SK-N-SH (cell line): ENCODE measurements around the gene RPL15. TPM values are rescaled to one million over a fixed set of nuclear protein-coding genes. Genes with fewer than 3 reads are reported as not detected.

Experiments used
- CTCF ChIA-PET: fragments of 300-600, 350-600 bp; formaldehyde crosslinking; extraction: SDS; loops from one replicate; lab custom pipeline; 2021; lab: Yijun Ruan, JAX
- POLR2A ChIA-PET: fragments of 350-600 bp; sonication (Branson Sonifier 250); formaldehyde crosslinking; extraction: SDS; loops from one replicate; lab custom pipeline; 2020; ENCODE audit warnings: antibody characterized with exemption, inconsistent platforms; lab: Yijun Ruan, JAX
- DNase-seq: peaks from one replicate; pipeline ENCODE4 v3.0.0; 2012
- H2AFZ ChIP-seq: fragments of 200-600 bp; sonication (generic); 2 replicates; pipeline ENCODE4 v1.8.1; 2016; ENCODE audit warnings: antibody characterized with exemption, mild to moderate bottlenecking, low read depth
- H3F3A ChIP-seq: fragments of 200-600 bp; sonication (generic); replicated peaks from 2 replicates; pipeline ENCODE3; 2016; ENCODE audit warnings: antibody characterized with exemption, mild to moderate bottlenecking; ENCODE audit not compliant: insufficient read depth
- H3K27ac ChIP-seq, 2 experiments: fragments of 200-500 bp in 1 of 2; fragments of 200-600 bp in 1 of 2; sonication (Bioruptor generic) in 1 of 2; sonication (generic), shearing (Covaris generic) in 1 of 2; 2 replicates each; pipeline versions ENCODE4 v1.5.1 to v1.6.1; 2014 to 2016; ENCODE audit warnings: low read depth in 2 of 2, inconsistent platforms in 1 of 2, low read length in 1 of 2, mild to moderate bottlenecking in 1 of 2, mixed read lengths in 1 of 2
- H3K27me3 ChIP-seq: fragments of 200-600 bp; sonication (generic), shearing (Covaris generic); 2 replicates; pipeline ENCODE4 v1.6.1; 2016; ENCODE audit warnings: mixed run types; ENCODE audit not compliant: insufficient read depth
- H3K36me3 ChIP-seq, 2 experiments: fragments of 200-500 bp in 1 of 2; fragments of 200-600 bp in 1 of 2; sonication (Bioruptor generic) in 1 of 2; sonication (generic) in 1 of 2; replicated peaks in 1 of 2; 2 replicates each; pipeline versions ENCODE3 to v1.5.1; 2014 to 2016; ENCODE audit warnings: low read length in 1 of 2, mild to moderate bottlenecking in 1 of 2; ENCODE audit not compliant: insufficient read depth in 2 of 2, control insufficient read depth in 1 of 2
- H3K4me1 ChIP-seq, 2 experiments: fragments of 200-500 bp in 1 of 2; fragments of 200-600 bp in 1 of 2; sonication (Bioruptor generic) in 1 of 2; sonication (generic), shearing (Covaris generic) in 1 of 2; 2 replicates each; pipeline versions ENCODE4 v1.5.1 to v1.6.1; 2014 to 2016; ENCODE audit warnings: low read depth in 1 of 2, low read length in 1 of 2, mixed run types in 1 of 2; ENCODE audit not compliant: insufficient read depth in 2 of 2, control insufficient read depth in 1 of 2
- H3K4me2 ChIP-seq: fragments of 200-600 bp; sonication (generic), shearing (Covaris generic); 2 replicates; pipeline ENCODE4 v1.6.1; 2017; ENCODE audit warnings: mixed run types
- H3K4me3 ChIP-seq, 2 experiments: fragments of 200-500 bp in 1 of 2; fragments of 200-600 bp in 1 of 2; sonication (Bioruptor generic) in 1 of 2; sonication (generic), shearing (Covaris generic) in 1 of 2; 2 replicates each; pipeline versions ENCODE4 v1.5.1 to v1.8.1; 2014 to 2016; ENCODE audit warnings: low read depth in 2 of 2, inconsistent platforms in 1 of 2, low read length in 1 of 2, mild to moderate bottlenecking in 1 of 2, mixed read lengths in 1 of 2, moderate library complexity in 1 of 2
- H3K79me2 ChIP-seq: fragments of 200-600 bp; sonication (generic); 2 replicates; pipeline ENCODE4 v1.8.1; 2017; ENCODE audit warnings: mild to moderate bottlenecking; ENCODE audit not compliant: insufficient read depth
- H3K9ac ChIP-seq: fragments of 200-600 bp; sonication (generic); 2 replicates; pipeline ENCODE4 v1.6.1; 2017; ENCODE audit warnings: mixed run types
- H3K9me2 ChIP-seq: fragments of 200-600 bp; sonication (generic); 2 replicates; pipeline ENCODE4 v1.6.1; 2017; ENCODE audit warnings: mixed run types
- H3K9me3 ChIP-seq: fragments of 200-600 bp; sonication (generic); 2 replicates; pipeline ENCODE4 v1.6.1; 2017; ENCODE audit warnings: mixed run types, mild to moderate bottlenecking, moderate library complexity
- H4K20me1 ChIP-seq: fragments of 200-600 bp; sonication (generic); 2 replicates; pipeline ENCODE4 v1.6.1; 2017; ENCODE audit warnings: mild to moderate bottlenecking, mixed run types; ENCODE audit not compliant: insufficient read depth
- CHD2 ChIP-seq: fragments of 150-350 bp; IDR thresholded peaks from 2 replicates; pipeline ENCODE4 v1.6.1; 2018; ENCODE audit warnings: low read length; ENCODE audit not compliant: partially characterized antibody
- EZH2phosphoT487 ChIP-seq: fragments of 200-600 bp; sonication (generic); IDR thresholded peaks from 2 replicates; pipeline ENCODE4 v1.6.1; 2017; ENCODE audit warnings: low read depth, mixed run types, mild to moderate bottlenecking, antibody characterized with exemption, moderate library complexity, borderline replicate concordance
- FOXM1 ChIP-seq: IDR thresholded peaks from 2 replicates; pipeline ENCODE4 v1.4.0; 2012; ENCODE audit warnings: low read depth, mild to moderate bottlenecking
- NRF1 ChIP-seq: IDR thresholded peaks from 2 replicates; pipeline ENCODE4 v1.6.1; 2012; ENCODE audit warnings: low read depth, mild to moderate bottlenecking, low read length
- RAD21 ChIP-seq: IDR thresholded peaks from 2 replicates; pipeline ENCODE4 v1.6.1; 2012; ENCODE audit warnings: mild to moderate bottlenecking, low read length
- RCOR1 ChIP-seq: fragments of 150-350 bp; IDR thresholded peaks from 2 replicates; pipeline ENCODE4 v1.6.1; 2017; ENCODE audit warnings: antibody characterized with exemption, low read length
- YY1 ChIP-seq: IDR thresholded peaks from 2 replicates; pipeline ENCODE4 v1.4.0; 2012; ENCODE audit warnings: low read depth, mild to moderate bottlenecking
- WGBS: methylation state at CpG from one replicate; pipeline ENCODE4 v1.1.6; 2017; ENCODE audit warnings: low lambda C conversion rate; 5-methylcytosine and 5-hydroxymethylcytosine counted together
- polyA plus RNA-seq, 3 experiments: library from polyadenylated mRNA; depleted of rRNA; stranded (reverse); fragments of >200 nt; gene quantifications; 2 replicates each; pipeline ENCODE4 v1.2.3, GENCODE V29; 2012
- TF ChIP-seq, protein P1 (sequence below): IDR thresholded peaks from 2 replicates; pipeline ENCODE4 v1.6.1; 2012; ENCODE audit warnings: mild to moderate bottlenecking, low read depth, low read length, moderate library complexity
- TF ChIP-seq, protein P2 (sequence below): IDR thresholded peaks from 2 replicates; pipeline ENCODE4 v1.4.0; 2012; ENCODE audit warnings: low read depth, borderline replicate concordance

RPL15 gene
- polyA plus RNA-seq, 1 of the 3 experiments (the other 2 are of a cell fraction): 5,582 TPM

DNA sequence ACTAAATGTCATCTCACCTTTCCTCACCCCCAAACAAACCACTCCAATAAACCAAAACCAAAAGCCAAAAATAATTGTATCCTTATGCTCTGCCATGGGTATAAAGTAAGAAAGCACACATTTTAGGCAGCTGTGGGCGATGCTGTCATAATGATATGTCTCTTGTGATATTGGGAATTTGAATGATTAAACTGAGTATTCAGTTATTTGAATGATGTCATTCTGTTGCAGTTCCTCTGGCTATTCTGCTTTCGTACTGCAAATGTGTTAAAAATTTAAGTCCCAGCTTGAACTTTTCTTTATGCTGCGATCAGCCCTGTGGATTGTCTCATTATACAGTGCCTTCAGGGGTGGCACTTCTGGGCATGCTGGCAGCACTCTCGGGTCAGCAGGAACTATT lies 17.3 kb downstream of the RPL15 start:
- 74% methylated on average over 4 of the region's 4 CpGs for WGBS
- ChIA-PET CTCF (interaction anchor here (2.3 kb wide), 1 partner anchor 10 kb away, joined by 5 read pairs; no protein-coding TSS in a partner anchor), POLR2A (interaction anchor here (1.0 kb wide), 1 partner anchor 17 kb away, joined by 3 read pairs; the partner anchor contains the start of genes NKIRAS1 and RPL15)
- H3K4me3 ChIP-seq: no peak overlapping the region
- no peaks in the 10 kb centered on the region for H4K20me1 ChIP-seq
- no peaks in the 10 kb centered on the region for H3K79me2 ChIP-seq
- TF ChIP-seq CHD2 (no peak), EZH2phosphoT487 (no peak)
- H3K27ac ChIP-seq: no peak overlapping the region
- no peak overlapping the region for H2AFZ ChIP-seq
- no peaks in the 10 kb centered on the region for H3K9me2 ChIP-seq
- H3K4me2 ChIP-seq: no peak overlapping the region
- no peaks in the 10 kb centered on the region for H3K36me3 ChIP-seq
- no peaks in the 10 kb centered on the region for H3K9me3 ChIP-seq
- no peak for DNase-seq
- H3K4me1 ChIP-seq: peaks cover 0 to 6% of the 10 kb centered on the region in 2 experiments; a peak in 1 of 4 replicates
- H3F3A ChIP-seq: no peaks in the 10 kb centered on the region
- H3K27me3 ChIP-seq: no peaks in the 10 kb centered on the region
- H3K9ac ChIP-seq: no peak overlapping the region

DNA sequence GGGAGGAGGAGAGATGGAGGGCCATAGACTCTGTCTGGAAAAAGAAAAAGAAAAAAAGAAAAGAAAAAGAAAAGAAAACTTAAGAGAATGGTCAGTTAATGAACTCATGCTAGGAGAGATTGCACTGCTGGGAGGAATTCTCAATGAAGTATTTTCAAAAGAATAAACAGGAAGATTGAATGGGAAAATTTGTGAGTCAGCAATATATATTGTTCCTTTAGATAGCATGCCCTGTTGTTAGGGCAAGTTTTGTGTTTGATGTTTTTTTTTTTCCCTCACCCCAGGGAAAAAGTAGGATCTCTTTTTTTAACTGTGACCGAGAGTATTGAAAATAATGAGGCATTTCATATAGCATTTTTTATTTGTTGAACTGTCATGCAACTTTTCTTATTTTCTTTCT lies 20.4 kb downstream of the RPL15 start:
- Histone ChIP-seq H3K4me3 (no peak overlapping the region), H3K4me2 (no peak overlapping the region), H3K79me2 (no peaks in the 10 kb centered on the region), H3K9me3 (no peaks in the 10 kb centered on the region), H3K36me3 (no peaks in the 10 kb centered on the region), H2AFZ (no peak overlapping the region), H4K20me1 (no peaks in the 10 kb centered on the region), H3K27me3 (no peaks in the 10 kb centered on the region), H3K9me2 (no peaks in the 10 kb centered on the region), H3K27ac (no peak overlapping the region), H3K9ac (no peak overlapping the region), H3K4me1 (peaks cover 0 to 6% of the 10 kb centered on the region in 2 experiments; a peak in 1 of 4 replicates), H3F3A (no peaks in the 10 kb centered on the region)
- CTCF ChIA-PET: interaction anchor here (0.5 kb wide), 1 partner anchor 95 kb away, joined by 3 read pairs; no protein-coding TSS in a partner anchor
- POLR2A ChIA-PET: no interaction called here
- no peak for DNase-seq
- 95% methylated on average over 1 of the region's 1 CpG for WGBS
- TF ChIP-seq EZH2phosphoT487 (no peak), FOXM1 (no peak), RAD21 (no peak), RCOR1 (no peak), YY1 (no peak), NRF1 (no peak)
- TF ChIP-seq, protein P1, sequence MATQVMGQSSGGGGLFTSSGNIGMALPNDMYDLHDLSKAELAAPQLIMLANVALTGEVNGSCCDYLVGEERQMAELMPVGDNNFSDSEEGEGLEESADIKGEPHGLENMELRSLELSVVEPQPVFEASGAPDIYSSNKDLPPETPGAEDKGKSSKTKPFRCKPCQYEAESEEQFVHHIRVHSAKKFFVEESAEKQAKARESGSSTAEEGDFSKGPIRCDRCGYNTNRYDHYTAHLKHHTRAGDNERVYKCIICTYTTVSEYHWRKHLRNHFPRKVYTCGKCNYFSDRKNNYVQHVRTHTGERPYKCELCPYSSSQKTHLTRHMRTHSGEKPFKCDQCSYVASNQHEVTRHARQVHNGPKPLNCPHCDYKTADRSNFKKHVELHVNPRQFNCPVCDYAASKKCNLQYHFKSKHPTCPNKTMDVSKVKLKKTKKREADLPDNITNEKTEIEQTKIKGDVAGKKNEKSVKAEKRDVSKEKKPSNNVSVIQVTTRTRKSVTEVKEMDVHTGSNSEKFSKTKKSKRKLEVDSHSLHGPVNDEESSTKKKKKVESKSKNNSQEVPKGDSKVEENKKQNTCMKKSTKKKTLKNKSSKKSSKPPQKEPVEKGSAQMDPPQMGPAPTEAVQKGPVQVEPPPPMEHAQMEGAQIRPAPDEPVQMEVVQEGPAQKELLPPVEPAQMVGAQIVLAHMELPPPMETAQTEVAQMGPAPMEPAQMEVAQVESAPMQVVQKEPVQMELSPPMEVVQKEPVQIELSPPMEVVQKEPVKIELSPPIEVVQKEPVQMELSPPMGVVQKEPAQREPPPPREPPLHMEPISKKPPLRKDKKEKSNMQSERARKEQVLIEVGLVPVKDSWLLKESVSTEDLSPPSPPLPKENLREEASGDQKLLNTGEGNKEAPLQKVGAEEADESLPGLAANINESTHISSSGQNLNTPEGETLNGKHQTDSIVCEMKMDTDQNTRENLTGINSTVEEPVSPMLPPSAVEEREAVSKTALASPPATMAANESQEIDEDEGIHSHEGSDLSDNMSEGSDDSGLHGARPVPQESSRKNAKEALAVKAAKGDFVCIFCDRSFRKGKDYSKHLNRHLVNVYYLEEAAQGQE: no peak
- TF ChIP-seq, protein P2, sequence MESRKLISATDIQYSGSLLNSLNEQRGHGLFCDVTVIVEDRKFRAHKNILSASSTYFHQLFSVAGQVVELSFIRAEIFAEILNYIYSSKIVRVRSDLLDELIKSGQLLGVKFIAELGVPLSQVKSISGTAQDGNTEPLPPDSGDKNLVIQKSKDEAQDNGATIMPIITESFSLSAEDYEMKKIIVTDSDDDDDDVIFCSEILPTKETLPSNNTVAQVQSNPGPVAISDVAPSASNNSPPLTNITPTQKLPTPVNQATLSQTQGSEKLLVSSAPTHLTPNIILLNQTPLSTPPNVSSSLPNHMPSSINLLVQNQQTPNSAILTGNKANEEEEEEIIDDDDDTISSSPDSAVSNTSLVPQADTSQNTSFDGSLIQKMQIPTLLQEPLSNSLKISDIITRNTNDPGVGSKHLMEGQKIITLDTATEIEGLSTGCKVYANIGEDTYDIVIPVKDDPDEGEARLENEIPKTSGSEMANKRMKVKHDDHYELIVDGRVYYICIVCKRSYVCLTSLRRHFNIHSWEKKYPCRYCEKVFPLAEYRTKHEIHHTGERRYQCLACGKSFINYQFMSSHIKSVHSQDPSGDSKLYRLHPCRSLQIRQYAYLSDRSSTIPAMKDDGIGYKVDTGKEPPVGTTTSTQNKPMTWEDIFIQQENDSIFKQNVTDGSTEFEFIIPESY: no peak
